Left cardiac atrium (tissue), 4 donors: Measurements from ENCODE around the gene MRPL14. TPM values are rescaled to one million over a fixed set of nuclear protein-coding genes. Genes with fewer than 3 reads are reported as not detected.
"Not testable (repeated sequence)": the region's sequence is repeated elsewhere in the genome, so short reads cannot be mapped to it uniquely, and the experiment has no call there.

Source experiments
- ATAC-seq, 2 donors: fragments of 200-7000 bp; cut with Tn5 transposase; one replicate each; pipeline ENCODE4 v1.9.1; 2020; ENCODE audit warnings: mild to moderate bottlenecking in 2 of 2, moderate library complexity in 2 of 2
- DNase-seq: peaks from one replicate; pipeline ENCODE4 v3.0.0-alpha.2; 2020
- intact Hi-C, 2 donors: fragments of 100-400 bp; cut with DNase I; formaldehyde crosslinking; loops; one replicate each; pipeline versions ENCODE4 v1.14.1 to v1.15.1; 2022 to 2023
- total RNA-seq, 2 donors: library from RNA; stranded (reverse); fragmentation: NEBNext Ultra II Directional; extraction: Animal tissue kit (Norgen Biotek cat#: 25700); gene quantifications; one replicate each; pipeline ENCODE4 v1.2.1, GENCODE V29; 2021
- donor health status: DM: no; HTN: yes; CAD: no.
- donor health status: DM: no; HTN: yes; CAD: no; lungs with severe emphysema.
- donor health status: DM: yes; HTN: yes; CAD: no.
- donor health status: Dilated cardiomyopathy.

Gene MRPL14
- total RNA-seq, 2 donors from 2014 or later = 32.4 to 41.2 TPM

DNA sequence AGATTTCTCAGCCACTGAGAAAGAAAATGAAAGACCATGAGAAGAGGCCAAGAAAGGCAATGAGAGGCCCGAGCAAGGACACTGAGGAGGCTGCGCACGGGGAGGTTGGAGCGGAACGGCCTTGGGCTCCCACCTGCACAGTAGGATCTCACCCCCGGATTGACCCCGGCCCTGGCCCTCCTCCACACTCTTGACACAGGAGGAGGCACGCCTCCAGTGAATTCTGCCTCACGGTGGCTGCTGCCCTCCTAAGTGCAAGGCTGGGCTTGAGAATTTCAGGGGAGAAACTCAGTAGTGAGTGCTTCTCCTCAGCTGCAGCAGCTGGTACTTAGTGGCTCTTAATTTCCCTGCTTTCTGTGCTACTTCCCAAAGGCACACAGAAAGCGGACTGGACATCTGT lies 18.0 kb downstream of the MRPL14 start:
- ATAC-seq = no peak
- intact Hi-C loops = loop anchor here (10.0 kb wide), 1 partner anchor 126 kb away; no protein-coding TSS in a partner anchor
- DNase-seq = no peak

DNA sequence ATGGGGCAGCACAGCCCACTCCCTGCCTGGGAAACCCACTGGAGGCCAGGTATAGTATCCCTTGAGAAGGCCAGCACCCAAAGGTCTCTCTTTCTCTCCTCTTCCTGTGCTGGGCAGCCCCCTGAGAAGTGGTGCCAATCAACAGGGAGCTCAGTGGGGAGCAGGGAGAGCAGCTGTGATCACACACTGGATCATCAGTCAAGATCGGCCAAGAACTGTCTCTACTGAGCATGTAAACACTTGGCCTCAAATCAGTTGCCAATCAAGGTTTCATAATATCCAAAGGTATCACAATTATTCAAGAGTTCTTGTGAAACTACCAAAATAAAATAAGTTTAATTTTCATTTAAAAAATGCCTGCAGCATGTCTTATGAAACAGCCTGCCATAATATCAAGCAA lies 18.8 kb downstream of the MRPL14 start:
- ATAC-seq (no peak), DNase-seq (no peak)
- intact Hi-C loops = loop anchor here (10.0 kb wide), 1 partner anchor 126 kb away; no protein-coding TSS in a partner anchor

DNA sequence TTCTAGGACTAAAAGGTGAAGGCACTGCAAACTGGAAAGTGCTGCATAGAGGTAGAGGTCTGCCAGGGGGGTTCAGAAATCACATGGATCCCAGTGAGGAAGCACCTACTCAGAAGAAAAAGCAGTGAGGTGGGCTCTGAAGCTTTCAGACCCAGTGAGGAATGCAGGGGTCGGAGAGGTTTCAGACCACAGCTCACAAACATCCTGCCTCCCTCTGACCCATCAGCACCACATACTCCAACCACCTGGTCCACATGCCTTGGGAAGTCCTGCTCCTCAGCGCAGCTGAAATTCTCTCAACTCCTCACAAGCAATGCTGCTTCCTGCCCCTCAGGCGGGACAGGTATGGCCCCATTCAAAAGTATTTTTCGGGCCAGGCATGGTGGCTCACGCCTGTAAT lies 20.2 kb downstream of the MRPL14 start:
- no peak for DNase-seq
- intact Hi-C loops = loop anchor here (10.0 kb wide), 1 partner anchor 128 kb away; no protein-coding TSS in a partner anchor
- no peak for ATAC-seq

DNA sequence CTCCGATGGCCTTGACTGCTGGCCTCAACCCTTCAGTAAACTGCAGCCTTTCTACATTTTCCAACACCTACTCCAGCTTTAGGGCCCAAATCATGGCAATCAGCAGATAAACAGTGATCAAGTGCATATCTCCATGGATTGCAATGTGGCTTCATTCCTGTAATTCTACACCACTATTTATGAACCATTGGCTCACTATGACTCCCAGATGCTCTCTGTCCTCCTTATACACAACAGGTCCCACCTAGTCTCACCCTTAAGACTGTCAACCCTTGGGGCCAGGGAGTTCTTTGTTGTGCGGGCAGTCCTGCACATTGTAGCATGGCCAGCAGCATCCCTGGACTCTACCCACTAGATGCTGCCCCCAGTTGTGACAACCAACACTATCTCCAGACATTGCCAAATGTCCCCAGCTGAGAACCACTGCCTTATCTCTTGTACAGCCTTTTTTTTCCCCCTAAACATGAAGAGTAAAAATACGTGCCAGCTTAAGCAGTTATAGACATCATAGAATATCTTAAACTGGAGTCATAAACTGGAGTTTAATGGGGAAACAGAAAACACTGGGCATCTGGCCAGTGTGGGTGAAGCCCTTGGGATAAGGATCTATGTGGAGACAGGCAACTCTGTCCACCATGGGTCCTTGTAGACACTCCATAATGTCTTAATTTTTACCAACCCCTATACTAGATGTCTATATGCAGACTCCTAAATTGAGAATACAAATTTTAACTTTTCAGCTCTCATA lies 21.1 kb downstream of the MRPL14 start:
- intact Hi-C loops = loop anchor here (10.0 kb wide), 1 partner anchor 129 kb away; no protein-coding TSS in a partner anchor
- ATAC-seq = no peak
- DNase-seq = no peak

DNA sequence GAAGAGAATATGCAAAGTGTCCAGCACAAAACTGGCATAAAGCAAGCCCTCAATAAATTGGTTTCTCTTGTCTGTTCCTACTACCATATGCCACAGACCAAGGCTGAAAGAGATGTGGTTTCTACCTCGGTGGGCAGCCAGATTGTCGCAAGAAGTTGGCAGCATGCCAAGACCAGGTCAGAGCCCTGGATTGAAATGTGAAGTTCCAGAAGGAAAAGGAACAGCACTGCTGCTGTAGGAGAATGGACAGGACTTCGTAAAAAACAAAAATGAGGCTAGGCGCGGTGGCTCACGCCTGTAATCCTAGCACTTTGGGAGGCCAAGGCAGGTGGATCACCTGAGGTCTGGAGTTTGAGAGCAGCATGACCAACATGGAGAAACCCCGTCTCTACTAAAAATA lies 22.1 kb downstream of the MRPL14 start:
- DNase-seq = no peak

DNA sequence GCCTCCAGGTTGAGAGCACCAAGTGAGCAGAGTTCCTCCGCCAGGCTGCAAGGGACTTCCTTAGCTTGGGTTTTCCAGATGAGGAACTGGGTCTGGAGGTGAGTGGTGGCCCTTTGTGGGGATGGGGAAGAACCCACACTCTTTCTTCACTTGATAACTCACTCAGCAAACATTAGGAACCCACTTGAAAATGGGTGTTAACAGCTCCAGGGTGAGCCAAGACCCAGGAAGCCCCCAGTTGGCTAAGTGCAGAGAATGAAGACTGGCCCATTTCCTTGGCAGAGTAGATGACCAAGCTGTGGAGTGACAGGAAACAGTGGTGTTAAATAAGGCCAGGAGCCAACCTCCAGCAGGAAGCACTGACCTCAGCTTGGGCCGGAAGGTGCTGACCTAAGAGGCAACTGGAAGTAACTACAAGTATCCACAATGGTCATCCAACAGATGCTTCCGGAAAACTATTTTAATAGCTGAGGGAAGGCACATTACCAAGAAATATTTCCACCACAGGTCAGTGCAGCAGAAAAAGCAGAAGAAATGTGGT lies 22.7 kb downstream of the MRPL14 start:
- intact Hi-C loops = loop anchor here (10.0 kb wide), 1 partner anchor 130 kb away; no protein-coding TSS in a partner anchor
- ATAC-seq (peak; percentile 80 to 82), DNase-seq (peak; percentile 70)

More for the DNA sequence above, 22.1 kb downstream of the MRPL14 start:
- no peak for ATAC-seq
- intact Hi-C loops = loop anchor here (10.0 kb wide), 1 partner anchor 130 kb away; no protein-coding TSS in a partner anchor

DNA sequence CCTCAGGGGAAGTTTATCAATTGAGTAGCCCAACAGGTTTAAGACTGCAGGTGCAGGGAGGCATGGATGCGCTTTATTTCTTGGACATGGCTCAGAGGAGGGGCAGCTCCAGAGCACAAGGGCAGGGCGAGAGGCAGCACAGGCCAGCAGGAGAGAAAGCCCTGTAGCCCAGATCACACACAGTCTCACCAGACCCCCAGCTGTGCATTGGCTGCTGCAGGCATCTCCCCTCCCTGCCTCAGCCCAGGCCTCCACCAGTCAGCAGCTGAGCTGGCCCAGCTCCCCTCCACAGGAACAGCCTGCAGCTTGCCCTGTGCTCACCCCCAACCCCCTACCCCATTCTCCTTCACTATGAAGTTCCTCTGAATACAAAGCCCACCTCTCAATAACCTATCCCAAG lies 24.7 kb downstream of the MRPL14 start:
- no peak for ATAC-seq
- intact Hi-C loops = loop anchor here (10.0 kb wide), 1 partner anchor 132 kb away; no protein-coding TSS in a partner anchor

DNA sequence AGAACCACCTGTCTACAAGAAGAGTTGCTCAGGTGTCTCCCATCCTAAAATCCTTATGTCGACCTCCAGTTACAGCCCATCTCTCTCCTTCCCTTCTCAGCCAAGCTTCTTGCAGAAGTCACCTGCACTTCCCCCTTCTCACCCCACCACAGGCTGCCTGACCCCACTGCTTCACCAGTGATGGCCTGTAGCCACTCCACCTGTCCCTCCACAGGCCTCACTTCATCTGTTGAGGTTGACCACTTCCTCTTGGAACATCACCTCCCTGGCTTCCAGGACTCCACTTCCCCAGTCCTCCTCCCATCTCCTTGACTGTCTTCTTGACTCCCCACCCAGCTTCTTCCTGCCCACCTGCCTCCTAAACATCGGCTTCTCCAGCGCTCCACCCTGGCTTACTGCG lies 25.4 kb downstream of the MRPL14 start:
- intact Hi-C loops = loop anchor here (2.0 to 10.0 kb wide), 2 partner anchors 47 to 133 kb away; no protein-coding TSS in a partner anchor
- ATAC-seq (no peak), DNase-seq (no peak)

More for the DNA sequence above, 24.7 kb downstream of the MRPL14 start:
- no peak for DNase-seq

DNA sequence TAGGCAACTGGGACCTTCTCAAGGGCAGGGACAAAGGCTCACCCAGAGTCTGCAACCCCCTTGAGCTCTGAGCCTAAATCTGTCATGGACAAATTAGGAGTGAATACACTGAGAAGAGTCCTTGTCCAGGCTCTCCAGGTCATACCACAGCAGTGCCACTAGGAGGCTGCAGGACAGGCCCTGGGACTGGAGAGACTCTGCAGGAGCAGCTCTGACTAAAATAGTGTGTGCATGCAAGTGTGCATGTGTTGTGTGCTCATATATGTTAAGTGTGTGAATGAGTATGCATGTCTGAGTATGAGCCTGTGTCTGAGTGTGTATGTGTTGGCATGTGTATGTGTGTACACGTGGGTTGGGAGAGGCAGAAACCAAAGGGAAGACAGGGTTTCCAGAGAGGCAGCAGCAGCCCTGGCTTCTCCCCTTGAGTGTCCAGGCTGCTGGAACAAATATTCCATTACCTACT lies 27.1 kb downstream of the MRPL14 start:
- DNase-seq (no peak), ATAC-seq (peak; percentile 20 to 55)
- intact Hi-C loops = loop anchor here (2.0 to 10.0 kb wide), 2 partner anchors 49 to 135 kb away; no protein-coding TSS in a partner anchor

DNA sequence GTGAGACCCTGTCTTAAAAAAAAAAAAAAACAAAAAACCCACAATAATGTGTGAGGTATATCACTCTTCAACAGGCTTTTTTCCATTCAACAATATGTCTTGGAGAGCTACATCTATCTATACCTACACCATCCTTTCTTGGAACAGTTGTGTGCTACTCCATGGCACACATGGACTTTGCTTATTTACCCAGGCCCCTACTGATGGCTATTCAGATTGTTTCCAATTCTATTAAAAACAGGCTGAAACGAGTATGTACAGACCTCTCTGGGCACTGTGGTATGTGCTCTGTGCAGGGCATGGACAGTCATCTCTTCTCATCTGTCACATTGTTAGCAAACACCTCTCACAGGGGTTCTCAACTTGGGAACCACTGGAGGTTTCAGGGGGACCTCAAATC lies 28.1 kb downstream of the MRPL14 start:
- no peak for ATAC-seq
- intact Hi-C loops = loop anchor here in 1 of 2 donors (5.0 to 10.0 kb wide), 2 partner anchors 166 to 238 kb away; partner anchors contain the start of gene NFKBIE
- DNase-seq = no peak

DNA sequence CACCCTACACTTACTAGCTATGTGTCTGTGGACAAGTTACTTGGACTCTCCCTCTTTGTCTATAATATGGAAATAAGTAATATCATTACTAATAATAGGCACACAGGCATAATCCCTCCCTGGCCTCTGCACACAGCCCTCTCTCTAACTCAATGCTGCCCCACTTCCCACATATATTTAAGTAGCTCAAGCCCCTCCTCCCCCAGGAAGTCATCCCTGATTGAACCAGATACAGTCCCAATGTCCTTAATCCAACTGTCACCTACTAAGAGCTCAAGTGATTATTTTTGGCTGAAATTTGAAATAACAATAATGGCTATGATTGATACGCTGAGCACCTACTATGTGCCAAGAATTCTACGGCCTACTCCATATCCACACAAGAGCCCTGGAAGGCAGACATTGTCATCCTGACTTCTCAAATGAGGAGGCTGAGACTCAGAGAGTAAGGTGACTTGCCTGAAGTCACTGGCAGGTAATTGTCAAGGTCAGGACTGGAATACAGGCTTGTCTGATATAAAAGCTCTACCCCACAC lies 29.4 kb downstream of the MRPL14 start:
- no peak for DNase-seq
- ATAC-seq = no peak
- intact Hi-C loops = loop anchor here in 1 of 2 donors (2.0 to 10.0 kb wide), 3 partner anchors 55 to 239 kb away; partner anchors contain the start of gene NFKBIE

DNA sequence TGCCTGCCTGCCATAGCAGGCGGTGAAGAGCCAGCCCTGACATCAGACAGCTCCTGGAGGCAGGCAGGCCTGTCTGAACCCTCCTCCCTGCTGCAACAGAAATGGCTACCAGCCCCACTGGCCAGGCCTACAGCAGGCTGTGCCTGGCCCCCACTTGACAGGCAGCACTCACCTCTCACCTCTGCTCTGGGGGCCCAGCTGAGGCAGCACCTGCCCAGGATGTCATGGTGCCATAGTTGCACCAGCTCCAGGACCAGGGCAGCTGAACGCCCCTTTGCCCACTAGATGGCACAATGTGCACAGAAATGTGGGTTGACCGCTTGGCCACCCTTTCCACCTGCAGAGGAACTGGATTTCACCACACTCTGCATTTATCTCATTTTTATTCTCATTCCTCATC lies 30.6 kb downstream of the MRPL14 start:
- intact Hi-C loops = loop anchor here in 1 of 2 donors (2.0 to 10.0 kb wide), 3 partner anchors 56 to 241 kb away; partner anchors contain the start of gene NFKBIE
- DNase-seq (peak; percentile 79), ATAC-seq (peak; percentile 86 to 87)

DNA sequence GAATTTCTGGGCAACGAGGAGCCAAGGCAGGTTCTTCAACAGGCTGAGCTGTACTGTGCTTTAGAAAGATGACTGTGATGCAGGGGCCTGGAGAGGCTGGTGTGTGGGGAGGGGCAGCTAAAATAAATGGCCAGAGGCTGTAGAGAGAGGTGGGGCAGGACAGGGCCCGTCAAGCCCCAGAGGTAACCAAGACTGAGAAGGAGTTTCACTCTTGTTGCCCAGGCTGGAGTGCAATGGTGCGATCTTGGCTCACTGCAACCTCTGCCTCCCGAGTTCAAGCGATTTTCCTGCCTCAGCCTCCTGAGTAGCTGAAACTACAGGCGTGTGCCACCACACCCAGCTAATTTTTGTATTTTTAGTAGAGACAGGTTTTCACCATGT lies 32.0 kb downstream of the MRPL14 start:
- ATAC-seq, DNase-seq: not testable (repeated sequence)
- intact Hi-C loops = loop anchor here in 1 of 2 donors (5.0 to 10.0 kb wide), 2 partner anchors 170 to 242 kb away; partner anchors contain the start of gene NFKBIE

DNA sequence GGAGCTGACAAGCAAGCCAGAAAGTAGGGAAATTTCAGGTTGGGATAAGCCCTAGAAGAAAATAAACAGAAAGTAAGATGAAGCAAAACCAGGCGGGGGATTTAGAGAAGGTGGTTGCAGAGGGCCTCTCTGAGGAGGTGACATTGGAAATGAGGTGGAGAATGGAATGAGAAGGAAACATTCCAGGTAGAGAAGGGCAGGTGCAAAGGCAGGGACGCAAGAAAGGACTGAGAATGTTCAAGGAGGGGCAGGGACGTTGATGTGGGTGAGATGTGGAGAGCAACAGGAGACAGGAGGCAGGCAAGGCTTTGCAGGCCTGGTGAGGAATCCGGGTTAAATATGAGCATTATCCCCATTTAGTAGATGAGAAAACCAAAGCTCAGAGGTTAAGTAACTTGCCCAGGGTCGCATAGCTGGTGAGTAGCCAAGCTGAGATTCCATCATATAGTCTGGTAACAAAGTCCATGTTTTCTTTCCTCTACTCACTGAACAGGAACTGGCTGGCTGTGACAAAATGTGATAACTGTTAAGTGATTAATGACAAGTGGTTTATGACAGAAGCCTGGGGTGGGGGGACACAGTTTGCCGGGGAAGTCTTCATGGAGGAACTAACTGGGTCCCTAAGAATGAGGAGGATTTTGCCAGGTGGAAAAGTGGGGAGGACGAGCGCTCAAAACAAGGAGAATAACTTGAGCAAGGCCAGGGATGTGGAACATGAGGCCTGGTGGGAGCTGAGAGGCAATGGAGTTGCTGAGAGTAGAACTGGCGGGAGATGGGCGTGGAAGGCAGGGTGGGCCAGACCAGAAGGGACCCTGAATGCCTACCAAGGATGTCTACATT lies 32.6 kb downstream of the MRPL14 start:
- DNase-seq (no peak), ATAC-seq (no peak)
- intact Hi-C loops = loop anchor here in 1 of 2 donors (5.0 to 10.0 kb wide), 2 partner anchors 170 to 243 kb away; partner anchors contain the start of gene NFKBIE

DNA sequence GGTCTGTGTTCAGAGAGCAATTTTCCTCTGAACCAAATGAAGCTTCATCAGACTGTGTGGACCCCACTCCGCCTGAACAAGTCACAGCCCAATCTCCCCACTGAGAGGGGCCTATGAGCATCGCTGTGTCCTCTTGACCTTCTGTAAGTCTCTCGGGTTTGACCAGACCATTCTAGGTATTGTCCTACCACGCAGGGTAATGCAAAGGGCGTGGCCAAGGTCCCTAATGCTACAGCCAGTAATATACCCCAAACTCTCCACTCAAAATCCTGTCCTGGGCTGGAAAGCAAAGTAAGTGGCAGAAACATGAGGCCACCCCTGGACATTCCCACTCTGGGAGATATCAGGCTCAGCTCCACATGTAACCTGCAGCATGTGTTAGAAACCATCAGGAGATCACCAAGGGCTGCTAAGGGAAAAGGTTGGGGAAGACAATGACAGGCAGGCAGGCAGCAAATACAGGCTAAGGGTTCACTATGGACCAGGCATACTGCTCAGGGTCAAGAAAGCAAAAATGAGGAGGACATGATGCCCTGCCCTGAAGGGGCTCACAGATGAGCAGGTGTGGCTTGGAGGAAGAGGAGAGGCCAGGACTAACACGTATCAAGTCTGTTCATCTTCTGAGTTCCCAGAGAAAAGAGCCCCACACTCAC lies 33.4 kb downstream of the MRPL14 start:
- intact Hi-C loops = loop anchor here in 1 of 2 donors (10.0 kb wide), 1 partner anchor 171 kb away; the partner anchor contains the start of gene NFKBIE
- DNase-seq = no peak
- ATAC-seq = no peak

DNA sequence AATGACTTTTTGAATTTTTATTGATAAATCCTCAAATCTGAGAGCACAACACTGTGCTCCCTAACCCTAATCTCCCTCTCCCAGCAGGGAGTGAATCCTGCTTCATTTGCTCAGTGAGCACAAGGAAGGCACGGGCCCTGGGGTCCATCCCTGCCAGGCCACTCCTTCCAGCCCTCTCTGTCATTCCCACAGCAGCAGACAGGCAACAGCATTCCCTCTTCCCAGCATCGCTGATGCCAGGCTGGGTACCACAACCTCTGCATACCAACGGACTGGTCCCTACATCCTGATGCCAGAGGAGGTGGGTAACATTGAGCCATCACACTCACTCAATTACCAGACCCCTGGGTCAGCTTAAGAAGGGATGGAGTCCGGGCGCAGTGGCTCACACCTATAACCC lies 34.2 kb downstream of the MRPL14 start:
- intact Hi-C loops = loop anchor here in 1 of 2 donors (10.0 kb wide), 1 partner anchor 172 kb away; the partner anchor contains the start of gene NFKBIE
- ATAC-seq = no peak
- peak; percentile 7 for DNase-seq

DNA sequence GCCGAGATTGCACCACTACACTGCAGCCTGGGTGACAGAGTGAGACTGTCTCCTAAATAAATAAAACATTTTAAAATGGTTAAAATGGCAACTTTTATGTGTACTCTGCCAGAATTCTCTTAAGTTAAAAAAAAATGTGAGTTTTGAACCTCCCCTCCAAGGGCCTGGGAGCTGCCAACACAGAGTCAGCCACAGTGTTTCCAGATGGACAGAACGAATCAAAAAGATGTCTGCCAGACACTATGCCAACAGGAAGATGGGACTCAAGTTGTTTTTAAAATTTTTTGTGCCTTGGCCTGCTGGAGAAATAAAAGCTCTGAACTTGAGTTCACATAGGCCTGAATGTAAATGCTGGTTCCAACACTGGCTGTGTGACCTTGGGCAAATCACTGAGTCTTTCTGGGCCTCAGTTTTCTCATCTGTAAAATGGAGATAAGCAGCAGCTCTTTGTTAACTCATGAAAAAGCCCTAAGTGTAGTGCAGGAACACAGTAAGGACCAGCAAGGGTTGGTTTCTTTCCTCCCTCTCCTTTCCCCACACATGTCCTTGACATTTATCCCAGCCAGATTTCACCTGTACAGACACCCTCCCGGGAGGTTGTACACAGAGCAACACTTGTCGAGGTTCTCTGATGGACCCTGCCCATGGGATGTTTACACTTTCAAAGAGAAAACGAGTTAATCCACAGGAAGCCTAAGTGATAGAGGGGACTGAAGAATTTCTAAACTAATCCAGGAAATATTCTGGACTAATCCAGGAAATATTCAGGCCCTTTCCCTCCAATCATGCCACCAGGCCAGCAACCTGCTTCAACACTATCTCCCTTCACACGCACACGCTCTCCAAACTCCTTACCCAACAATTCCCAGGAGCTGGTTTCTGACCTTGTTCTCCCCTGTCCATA lies 35.0 kb downstream of the MRPL14 start:
- DNase-seq (no peak), ATAC-seq (no peak)
- intact Hi-C loops = loop anchor here in 1 of 2 donors (10.0 kb wide), 1 partner anchor 173 kb away; the partner anchor contains the start of gene NFKBIE
